NOMO-1 treated with DMSO at 0.1 percent for 48 hours (cell line): ENCODE measurements around the gene EPB41.
"Not testable (repeated sequence)": the region's sequence is repeated elsewhere in the genome, so short reads cannot be mapped to it uniquely, and the experiment has no call there.

Source experiments
- DNase-seq: peaks from one replicate; lab custom pipeline; 2025; ENCODE audit not compliant: unreplicated experiment; lab: John Stamatoyannopoulos, UW

Gene EPB41

DNA sequence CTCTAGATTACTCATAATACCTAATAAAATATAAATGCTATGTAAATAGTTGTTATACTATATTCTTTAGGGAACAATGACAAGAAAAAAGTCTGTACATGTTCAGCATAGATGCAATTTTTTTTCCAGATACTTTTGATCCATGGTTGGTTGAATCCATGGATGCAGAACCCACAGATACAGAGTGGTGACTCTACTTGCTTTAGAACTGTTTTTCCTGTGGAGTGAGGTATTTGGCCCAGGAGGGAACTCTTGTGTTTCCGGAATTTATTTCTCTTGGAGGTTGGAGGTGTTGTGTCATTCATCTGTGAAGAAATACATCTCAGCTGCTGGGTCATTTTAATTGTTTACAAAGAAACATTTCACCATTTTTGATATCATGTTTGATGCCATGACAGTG, 180.6 kb downstream of the EPB41 start:
- no peak for DNase-seq

DNA sequence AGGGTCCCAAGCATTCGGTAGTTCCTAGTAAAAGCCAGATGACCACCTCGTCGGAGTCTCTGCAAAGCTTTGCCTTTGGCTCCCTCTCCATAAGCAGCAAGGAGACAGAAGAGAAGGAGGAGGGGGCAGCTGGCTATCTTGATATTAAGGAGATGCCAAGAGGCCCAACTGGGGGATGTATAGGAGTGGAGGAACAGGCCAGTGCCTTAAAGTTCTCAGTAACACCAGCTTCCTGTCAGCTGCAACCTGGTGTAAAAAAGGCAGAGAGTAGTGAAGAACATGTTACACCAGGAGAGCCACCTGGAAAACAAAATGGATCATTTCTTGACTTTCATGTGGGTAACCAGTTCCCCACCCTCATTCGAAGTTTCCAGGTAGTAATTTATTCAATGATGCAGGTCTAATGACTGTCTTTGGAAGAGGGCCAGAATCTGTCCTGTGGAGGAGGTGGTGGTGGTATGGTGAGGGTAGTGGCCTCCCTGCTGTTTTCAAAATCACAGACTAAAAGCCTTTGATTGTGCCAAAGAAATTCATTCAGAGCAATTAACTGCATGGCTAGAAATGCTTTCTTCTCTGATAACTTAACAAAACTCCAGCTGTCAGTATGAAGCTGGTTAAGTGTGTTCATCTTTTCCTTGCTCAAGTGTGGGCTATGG, 182.0 kb downstream of the EPB41 start:
- no peak for DNase-seq

GRCh38 chr1:29099286-29099685, 184.9 kb downstream of the EPB41 start:
- no peak for DNase-seq

DNA sequence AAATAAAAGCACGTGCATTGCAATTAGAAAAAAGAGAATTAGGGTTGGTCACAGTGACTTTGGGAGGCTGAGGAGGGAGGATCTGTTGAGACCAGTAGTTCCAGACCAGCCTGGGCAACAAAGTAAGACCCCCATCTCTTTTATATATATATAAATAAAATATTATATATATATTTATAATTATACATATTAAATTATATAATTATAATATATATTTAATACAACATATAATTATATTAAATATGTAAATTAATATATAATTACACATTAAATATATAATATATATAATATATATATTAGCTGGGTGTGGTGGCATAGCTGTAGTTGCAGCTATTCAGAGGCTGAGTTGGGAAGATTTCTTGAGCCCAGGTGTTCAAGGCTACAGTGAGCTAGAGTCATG, 186.1 kb downstream of the EPB41 start:
- DNase-seq = no peak

DNA sequence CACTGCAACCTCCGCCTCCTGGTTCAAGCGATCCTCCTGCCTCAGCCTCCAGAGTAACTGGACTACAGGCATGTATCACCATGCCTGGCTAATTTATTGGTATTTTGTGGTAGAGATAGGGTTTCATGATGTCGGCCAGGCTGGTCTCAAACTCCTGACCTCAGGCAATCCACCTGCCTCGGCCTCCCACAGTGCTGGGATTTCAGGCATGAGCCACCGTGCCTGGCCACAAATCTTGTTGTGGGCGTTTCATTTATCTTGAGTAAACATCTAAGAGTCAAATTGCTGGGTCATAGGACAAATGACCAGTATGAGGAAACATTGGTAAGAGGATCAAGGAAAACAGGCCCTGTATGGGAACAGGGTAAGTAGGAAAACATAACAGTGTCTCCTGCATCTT, 191.5 kb downstream of the EPB41 start:
- no peak for DNase-seq

DNA sequence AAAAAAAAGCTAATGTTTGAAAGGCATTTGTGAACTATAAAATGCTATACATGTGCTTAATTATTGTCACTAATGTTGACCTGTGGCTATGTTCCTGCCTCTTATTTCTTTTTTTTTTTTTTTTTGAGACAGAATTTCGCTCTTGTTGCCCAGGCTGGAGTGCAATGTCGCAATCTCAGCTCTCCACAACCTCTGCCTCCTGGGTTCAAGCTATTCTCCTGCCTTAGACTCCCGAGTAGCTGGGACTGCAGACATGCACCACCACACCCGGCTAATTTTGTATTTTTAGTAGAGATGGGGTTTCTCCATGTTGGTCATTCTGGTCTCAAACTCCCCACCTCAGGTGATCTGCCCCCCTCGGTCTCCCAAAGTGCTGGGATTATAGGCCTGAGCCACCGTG, 193.7 kb downstream of the EPB41 start:
- DNase-seq = not testable (repeated sequence)

- DNase-seq = no peak
These were observed 198.5 kb downstream of the EPB41 start for GRCh38 chr1:29112705-29113412.

- no peak for DNase-seq
These were observed 199.2 kb downstream of the EPB41 start for GRCh38 chr1:29113413-29114117.

GRCh38 chr1:29114654-29115053, 200.3 kb downstream of the EPB41 start:
- no peak for DNase-seq

GRCh38 chr1:29117381-29117780, 203.0 kb downstream of the EPB41 start:
- DNase-seq = no peak

GRCh38 chr1:29119121-29119929, 205.0 kb downstream of the EPB41 start:
- DNase-seq = no peak

DNA sequence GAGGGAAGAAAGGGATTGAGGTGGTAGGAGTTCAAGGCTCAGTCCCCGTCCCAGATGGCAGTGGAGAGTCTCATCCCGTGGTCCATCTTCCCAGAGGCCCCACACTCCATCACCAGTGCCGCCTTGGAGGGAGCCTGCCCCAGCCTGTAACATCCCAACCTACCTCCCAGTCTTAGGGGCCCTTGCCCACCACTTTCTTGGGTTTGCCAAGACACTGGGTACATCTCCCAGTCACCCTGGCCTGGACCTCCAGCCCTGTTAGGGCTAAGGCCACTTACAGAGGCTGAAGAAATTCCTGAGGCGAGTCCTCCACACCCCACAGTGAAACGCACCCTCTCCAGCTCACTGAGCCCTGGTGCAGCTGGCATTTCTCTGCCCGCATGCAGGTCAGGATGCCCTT, 206.0 kb downstream of the EPB41 start:
- no peak for DNase-seq

GRCh38 chr1:29120947-29121485, 206.6 kb downstream of the EPB41 start:
- peak; percentile 34 for DNase-seq

DNA sequence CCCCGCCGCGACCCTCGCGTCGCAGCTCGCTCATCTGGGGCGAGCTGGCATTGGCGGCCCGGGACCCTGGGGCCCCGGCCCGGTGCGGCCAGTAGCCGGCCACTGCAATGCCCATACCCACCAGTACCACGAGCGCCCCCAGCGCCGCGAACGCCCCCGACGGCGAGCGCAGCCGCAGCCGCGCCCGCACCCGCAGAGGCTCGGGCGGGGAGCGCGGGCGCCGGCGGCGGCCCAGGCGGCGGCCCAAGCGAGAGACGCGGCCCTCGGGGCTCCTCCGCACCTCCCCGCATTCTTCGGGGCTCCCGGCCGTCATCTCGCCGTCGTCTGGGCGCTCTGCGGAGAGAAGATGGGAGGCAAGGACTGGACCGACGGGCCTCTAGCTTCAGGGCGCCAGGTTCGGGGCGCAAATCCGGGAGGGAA, 207.2 kb downstream of the EPB41 start:
- no peak for DNase-seq

GRCh38 chr1:29121936-29122681, 207.7 kb downstream of the EPB41 start:
- DNase-seq = no peak

- DNase-seq = no peak
These were observed 208.3 kb downstream of the EPB41 start for GRCh38 chr1:29122682-29123052.

- no peak for DNase-seq
These were observed 208.9 kb downstream of the EPB41 start for GRCh38 chr1:29123053-29123886.

GRCh38 chr1:29123887-29124365, 209.6 kb downstream of the EPB41 start, which contains the start of gene TMEM200B:
TSS of gene TMEM200B (minus strand) at chr1:29123903. CDS start at chr1:29121828, 2,075 bp downstream.
- DNase-seq = no peak
